HEK293 (cell line): ENCODE results near the gene CAPN15.

Source experiments
- CTCF ChIA-PET: fragments of 350-600 bp; formaldehyde crosslinking; extraction: SDS; loops from one replicate; lab custom pipeline; 2021; ENCODE audit warnings: antibody characterized with exemption; lab: Yijun Ruan, JAX
- POLR2A ChIA-PET: fragments of 300-600 bp; formaldehyde crosslinking; extraction: SDS; loops from one replicate; lab custom pipeline; 2020; ENCODE audit warnings: antibody characterized with exemption, inconsistent platforms; lab: Yijun Ruan, JAX
- H3K27ac ChIP-seq: fragments of 200-500 bp; sonication (Bioruptor generic); 2 replicates; pipeline ENCODE4 v1.5.1; 2014; ENCODE audit warnings: low read depth, low read length, control low read depth, inconsistent platforms; ENCODE audit errors: extremely low read depth
- H3K36me3 ChIP-seq, 2 experiments: fragments of 200-500 bp in 1 of 2; sonication (Bioruptor generic) in 1 of 2; 1 replicate in 1 of 2; 2 replicates in 1 of 2; pipeline ENCODE4 v1.5.1; 2014 to 2017; ENCODE audit warnings: inconsistent platforms in 2 of 2, low read length in 2 of 2; ENCODE audit not compliant: control insufficient read depth in 2 of 2, insufficient read depth in 1 of 2
- H3K4me1 ChIP-seq: fragments of 200-500 bp; sonication (Bioruptor generic); 2 replicates; pipeline ENCODE4 v1.5.1; 2014; ENCODE audit warnings: mild to moderate bottlenecking, low read length, inconsistent platforms; ENCODE audit not compliant: control insufficient read depth, insufficient read depth
- H3K4me3 ChIP-seq: 2 replicates; pipeline ENCODE4 v1.5.1; 2011; ENCODE audit warnings: low read depth, mild to moderate bottlenecking, control low read depth, low read length, moderate library complexity
- H3K9me3 ChIP-seq: fragments of 200-500 bp; sonication (Bioruptor generic); 2 replicates; pipeline ENCODE4 v1.5.1; 2014; ENCODE audit warnings: low read depth, low read length, inconsistent platforms; ENCODE audit not compliant: control insufficient read depth, insufficient read depth
- HOXA7 ChIP-seq: sonication (generic); formaldehyde crosslinking; IDR thresholded peaks from 2 replicates; pipeline ENCODE4 v1.8.1; 2022; ENCODE audit warnings: missing genetic modification reagents, borderline replicate concordance
- HOXC10 ChIP-seq: sonication (generic); formaldehyde crosslinking; IDR thresholded peaks from 2 replicates; pipeline ENCODE4 v1.8.1; 2023; ENCODE audit warnings: mild to moderate bottlenecking, missing genetic modification reagents
- SP3 ChIP-seq: fragments of 450-650 bp; formaldehyde crosslinking; IDR thresholded peaks from 2 replicates; pipeline ENCODE4 v1.5.1; 2016; ENCODE audit warnings: missing biosample characterization, missing genetic modification characterization
- ZNF214 ChIP-seq: fragments of 450-650 bp; formaldehyde crosslinking; IDR thresholded peaks from 2 replicates; pipeline ENCODE4 v1.5.1; 2017; ENCODE audit warnings: missing biosample characterization, mild to moderate bottlenecking, missing genetic modification characterization, borderline replicate concordance
- ZNF266 ChIP-seq: fragments of 450-650 bp; formaldehyde crosslinking; IDR thresholded peaks from 2 replicates; pipeline ENCODE4 v1.5.1; 2016; ENCODE audit warnings: missing biosample characterization, missing genetic modification characterization, low read depth
- ZNF280C ChIP-seq: fragments of 450-650 bp; formaldehyde crosslinking; IDR thresholded peaks from 2 replicates; pipeline ENCODE4 v1.5.1; 2016; ENCODE audit warnings: missing biosample characterization, missing genetic modification characterization
- ZNF292 ChIP-seq: fragments of 450-650 bp; formaldehyde crosslinking; IDR thresholded peaks from 2 replicates; pipeline ENCODE4 v1.5.1; 2016; ENCODE audit warnings: low read depth, missing biosample characterization, missing genetic modification characterization, borderline replicate concordance
- ZNF324 ChIP-seq: fragments of 450-650 bp; formaldehyde crosslinking; IDR thresholded peaks from 2 replicates; pipeline ENCODE4 v1.5.1; 2016; ENCODE audit warnings: missing biosample characterization, missing genetic modification characterization
- ZNF423 ChIP-seq: fragments of 450-650 bp; formaldehyde crosslinking; IDR thresholded peaks from 2 replicates; pipeline ENCODE4 v1.5.1; 2016; ENCODE audit warnings: missing biosample characterization, missing genetic modification characterization
- ZNF426 ChIP-seq: fragments of 450-650 bp; formaldehyde crosslinking; IDR thresholded peaks from 2 replicates; pipeline ENCODE4 v1.5.1; 2017; ENCODE audit warnings: missing biosample characterization, missing genetic modification characterization, mild to moderate bottlenecking, inconsistent platforms, moderate library complexity
- ZNF513 ChIP-seq: fragments of 450-650 bp; IDR thresholded peaks from 2 replicates; pipeline ENCODE4 v1.5.1; 2018; ENCODE audit warnings: missing biosample characterization, missing genetic modification characterization
- ZNF600 ChIP-seq: fragments of 450-650 bp; formaldehyde crosslinking; IDR thresholded peaks from 2 replicates; pipeline ENCODE4 v1.5.1; 2016; ENCODE audit warnings: missing biosample characterization, missing genetic modification characterization
- ZNF677 ChIP-seq: fragments of 450-650 bp; IDR thresholded peaks from 2 replicates; pipeline ENCODE4 v1.5.0; 2018; ENCODE audit warnings: missing biosample characterization, mild to moderate bottlenecking, missing genetic modification characterization, moderate library complexity
- ZNF777 ChIP-seq: fragments of 450-650 bp; formaldehyde crosslinking; IDR thresholded peaks from 2 replicates; pipeline ENCODE4 v1.5.1; 2017; ENCODE audit warnings: missing biosample characterization, missing genetic modification characterization, borderline replicate concordance
- ZNF792 ChIP-seq: fragments of 450-650 bp; formaldehyde crosslinking; IDR thresholded peaks from 2 replicates; pipeline ENCODE4 v1.5.1; 2016; ENCODE audit warnings: missing biosample characterization, missing genetic modification characterization
- ZNF843 ChIP-seq: fragments of 450-650 bp; formaldehyde crosslinking; IDR thresholded peaks from 2 replicates; pipeline ENCODE4 v1.5.1; 2016; ENCODE audit warnings: missing biosample characterization, missing genetic modification characterization
- ZSCAN5A ChIP-seq: fragments of 450-650 bp; formaldehyde crosslinking; IDR thresholded peaks from 2 replicates; pipeline ENCODE4 v1.5.1; 2016; ENCODE audit warnings: missing biosample characterization, missing genetic modification characterization
- ZXDB ChIP-seq: fragments of 450-650 bp; formaldehyde crosslinking; IDR thresholded peaks from 2 replicates; pipeline ENCODE4 v1.5.1; 2016; ENCODE audit warnings: missing biosample characterization, missing genetic modification characterization
- TF ChIP-seq, protein P1 (sequence below): fragments of 450-650 bp; formaldehyde crosslinking; IDR thresholded peaks from 2 replicates; pipeline ENCODE4 v1.5.1; 2016; ENCODE audit warnings: missing biosample characterization, missing genetic modification characterization, borderline replicate concordance
- TF ChIP-seq, protein P2 (sequence below): fragments of 450-650 bp; formaldehyde crosslinking; IDR thresholded peaks from 2 replicates; pipeline ENCODE4 v1.5.1; 2016; ENCODE audit warnings: missing biosample characterization, missing genetic modification characterization
- TF ChIP-seq, protein P3 (sequence below): fragments of 450-650 bp; formaldehyde crosslinking; IDR thresholded peaks from 2 replicates; pipeline ENCODE4 v1.5.1; 2016; ENCODE audit warnings: missing biosample characterization, missing genetic modification characterization, low read depth

CAPN15 gene

DNA sequence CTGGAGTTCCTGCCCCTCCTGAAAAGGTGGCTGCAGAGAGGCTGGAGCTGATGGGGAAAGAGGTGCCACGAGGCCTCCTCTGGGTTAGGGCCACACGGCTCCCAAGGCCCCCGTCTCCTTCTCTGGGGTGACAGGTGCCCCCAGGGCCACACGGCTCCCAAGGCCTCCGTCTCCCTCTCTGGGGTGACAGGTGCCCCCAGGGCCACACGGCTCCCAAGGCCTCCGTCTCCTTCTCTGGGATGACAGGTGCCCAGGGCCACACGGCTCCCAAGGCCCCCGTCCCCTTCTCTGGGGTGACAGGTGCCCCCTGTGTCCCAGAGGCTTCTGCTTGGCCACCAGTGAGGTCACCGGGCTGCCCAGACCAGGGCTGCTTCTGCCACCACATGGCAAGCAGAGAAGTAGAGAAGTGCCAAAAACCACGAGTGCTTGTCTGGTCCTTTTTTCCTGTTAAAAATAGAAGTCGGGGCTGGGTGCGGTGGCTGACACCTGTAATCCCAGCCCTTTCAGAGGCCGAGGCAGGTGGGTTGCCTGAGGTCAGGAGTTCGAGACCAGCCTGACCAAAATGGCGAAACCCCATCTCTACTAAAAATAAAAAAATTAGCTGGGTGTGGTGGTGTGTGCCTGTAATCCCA is 4.1 kb downstream of the CAPN15 start:
- TF ChIP-seq, protein P1, sequence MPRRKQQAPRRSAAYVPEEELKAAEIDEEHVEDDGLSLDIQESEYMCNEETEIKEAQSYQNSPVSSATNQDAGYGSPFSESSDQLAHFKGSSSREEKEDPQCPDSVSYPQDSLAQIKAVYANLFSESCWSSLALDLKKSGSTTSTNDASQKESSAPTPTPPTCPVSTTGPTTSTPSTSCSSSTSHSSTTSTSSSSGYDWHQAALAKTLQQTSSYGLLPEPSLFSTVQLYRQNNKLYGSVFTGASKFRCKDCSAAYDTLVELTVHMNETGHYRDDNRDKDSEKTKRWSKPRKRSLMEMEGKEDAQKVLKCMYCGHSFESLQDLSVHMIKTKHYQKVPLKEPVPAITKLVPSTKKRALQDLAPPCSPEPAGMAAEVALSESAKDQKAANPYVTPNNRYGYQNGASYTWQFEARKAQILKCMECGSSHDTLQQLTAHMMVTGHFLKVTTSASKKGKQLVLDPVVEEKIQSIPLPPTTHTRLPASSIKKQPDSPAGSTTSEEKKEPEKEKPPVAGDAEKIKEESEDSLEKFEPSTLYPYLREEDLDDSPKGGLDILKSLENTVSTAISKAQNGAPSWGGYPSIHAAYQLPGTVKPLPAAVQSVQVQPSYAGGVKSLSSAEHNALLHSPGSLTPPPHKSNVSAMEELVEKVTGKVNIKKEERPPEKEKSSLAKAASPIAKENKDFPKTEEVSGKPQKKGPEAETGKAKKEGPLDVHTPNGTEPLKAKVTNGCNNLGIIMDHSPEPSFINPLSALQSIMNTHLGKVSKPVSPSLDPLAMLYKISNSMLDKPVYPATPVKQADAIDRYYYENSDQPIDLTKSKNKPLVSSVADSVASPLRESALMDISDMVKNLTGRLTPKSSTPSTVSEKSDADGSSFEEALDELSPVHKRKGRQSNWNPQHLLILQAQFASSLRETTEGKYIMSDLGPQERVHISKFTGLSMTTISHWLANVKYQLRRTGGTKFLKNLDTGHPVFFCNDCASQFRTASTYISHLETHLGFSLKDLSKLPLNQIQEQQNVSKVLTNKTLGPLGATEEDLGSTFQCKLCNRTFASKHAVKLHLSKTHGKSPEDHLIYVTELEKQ (tag by site-specific recombination), result no peak
- TF ChIP-seq ZNF423, result no peak
- TF ChIP-seq ZNF792, result no peak
- TF ChIP-seq ZNF600 (tag by site-specific recombination), result no peak
- TF ChIP-seq ZNF513, result no peak
- TF ChIP-seq ZNF777 (tag by site-specific recombination), result no peak
- TF ChIP-seq, protein P2, sequence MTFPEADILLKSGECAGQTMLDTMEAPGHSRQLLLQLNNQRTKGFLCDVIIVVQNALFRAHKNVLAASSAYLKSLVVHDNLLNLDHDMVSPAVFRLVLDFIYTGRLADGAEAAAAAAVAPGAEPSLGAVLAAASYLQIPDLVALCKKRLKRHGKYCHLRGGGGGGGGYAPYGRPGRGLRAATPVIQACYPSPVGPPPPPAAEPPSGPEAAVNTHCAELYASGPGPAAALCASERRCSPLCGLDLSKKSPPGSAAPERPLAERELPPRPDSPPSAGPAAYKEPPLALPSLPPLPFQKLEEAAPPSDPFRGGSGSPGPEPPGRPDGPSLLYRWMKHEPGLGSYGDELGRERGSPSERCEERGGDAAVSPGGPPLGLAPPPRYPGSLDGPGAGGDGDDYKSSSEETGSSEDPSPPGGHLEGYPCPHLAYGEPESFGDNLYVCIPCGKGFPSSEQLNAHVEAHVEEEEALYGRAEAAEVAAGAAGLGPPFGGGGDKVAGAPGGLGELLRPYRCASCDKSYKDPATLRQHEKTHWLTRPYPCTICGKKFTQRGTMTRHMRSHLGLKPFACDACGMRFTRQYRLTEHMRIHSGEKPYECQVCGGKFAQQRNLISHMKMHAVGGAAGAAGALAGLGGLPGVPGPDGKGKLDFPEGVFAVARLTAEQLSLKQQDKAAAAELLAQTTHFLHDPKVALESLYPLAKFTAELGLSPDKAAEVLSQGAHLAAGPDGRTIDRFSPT (tag by site-specific recombination), result no peak
- no peak for TF ChIP-seq ZNF324
- no peak for TF ChIP-seq ZNF426
- TF ChIP-seq ZNF843 (tag by site-specific recombination), result no peak
- no peak for TF ChIP-seq HOXA7 (CRISPR knock-in tag)
- no peak for TF ChIP-seq ZXDB
- TF ChIP-seq SP3 (tag by site-specific recombination), result no peak
- TF ChIP-seq HOXC10 (CRISPR knock-in tag), result no peak
- no peak overlapping the region for H3K27ac ChIP-seq
- no peaks in the 10 kb centered on the region for H3K9me3 ChIP-seq
- H3K4me1 ChIP-seq, result peaks cover 8% of the 10 kb centered on the region
- ChIA-PET CTCF (interaction anchor here (0.9 kb wide), 1 partner anchor 181 kb away, joined by 3 read pairs; no protein-coding TSS in a partner anchor), POLR2A (interaction anchor here (0.6 kb wide), 1 partner anchor 11 kb away, joined by 3 read pairs; no protein-coding TSS in a partner anchor)
- H3K36me3 ChIP-seq, result peaks cover 0 to 29% of the 10 kb centered on the region in 2 experiments; a peak in 2 of 3 replicates
- no peak overlapping the region for H3K4me3 ChIP-seq

- H3K9me3 ChIP-seq, result no peaks in the 10 kb centered on the region
- ChIA-PET POLR2A (no interaction called here), CTCF (interaction anchor here (0.6 kb wide), 1 partner anchor 1470 kb away, joined by 3 read pairs; no protein-coding TSS in a partner anchor)
- H3K4me1 ChIP-seq, result peaks cover 8% of the 10 kb centered on the region
- peaks cover 0 to 48% of the 10 kb centered on the region in 2 experiments; a peak in 2 of 3 replicates for H3K36me3 ChIP-seq
- peak overlapping the region; percentile 37; the same call in 1 of the 2 replicates for H3K27ac ChIP-seq
- no peak overlapping the region for H3K4me3 ChIP-seq
- TF ChIP-seq ZNF292 (tag by site-specific recombination) (no peak), ZSCAN5A (tag by site-specific recombination) (no peak), ZNF214 (no peak), ZNF280C (tag by site-specific recombination) (no peak), ZNF266 (tag by site-specific recombination) (no peak), ZNF677 (tag by site-specific recombination) (no peak)
- TF ChIP-seq, protein P3, sequence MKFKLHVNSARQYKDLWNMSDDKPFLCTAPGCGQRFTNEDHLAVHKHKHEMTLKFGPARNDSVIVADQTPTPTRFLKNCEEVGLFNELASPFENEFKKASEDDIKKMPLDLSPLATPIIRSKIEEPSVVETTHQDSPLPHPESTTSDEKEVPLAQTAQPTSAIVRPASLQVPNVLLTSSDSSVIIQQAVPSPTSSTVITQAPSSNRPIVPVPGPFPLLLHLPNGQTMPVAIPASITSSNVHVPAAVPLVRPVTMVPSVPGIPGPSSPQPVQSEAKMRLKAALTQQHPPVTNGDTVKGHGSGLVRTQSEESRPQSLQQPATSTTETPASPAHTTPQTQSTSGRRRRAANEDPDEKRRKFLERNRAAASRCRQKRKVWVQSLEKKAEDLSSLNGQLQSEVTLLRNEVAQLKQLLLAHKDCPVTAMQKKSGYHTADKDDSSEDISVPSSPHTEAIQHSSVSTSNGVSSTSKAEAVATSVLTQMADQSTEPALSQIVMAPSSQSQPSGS (tag by site-specific recombination), result no peak
Observed at GRCh38 chr16:533391-534123, 6.0 kb downstream of the CAPN15 start.
